Endothelial cell of umbilical vein (primary cell): Measurements from ENCODE around the gene SLC35G3. TPM values are rescaled to one million over a fixed set of nuclear protein-coding genes. Genes with fewer than 3 reads are reported as not detected.

Experiments
- BruUV-seq: library from RNA; stranded (reverse); fragments of 400-500 nt; replicated peaks from 2 replicates; lab custom pipeline; 2021; lab: Mats Ljungman, UMichigan
- CTCF ChIA-PET: fragments of 300-600, 350-600 bp; sonication (Branson Sonifier 250); formaldehyde crosslinking; loops from one replicate; lab custom pipeline; 2021; ENCODE audit warnings: antibody characterized with exemption, inconsistent platforms; lab: Charles Lee
- POLR2A ChIA-PET: fragments of 300-600, 350-600 bp; sonication (Branson Sonifier 250); formaldehyde crosslinking; loops from one replicate; lab custom pipeline; 2021; ENCODE audit warnings: antibody characterized with exemption, inconsistent platforms; lab: Charles Lee
- DNase-seq: peaks from one replicate; pipeline ENCODE4 v3.0.0-alpha.2; 2011; ENCODE audit warnings: low read depth, low spot score
- FAIRE-seq: peaks from 2 replicates; lab custom pipeline; 2011; peaks lifted over from hg19 to GRCh38; lab: Jason Lieb, UNC
- H2AFZ ChIP-seq: 2 replicates; pipeline ENCODE4 v1.6.0; 2012; ENCODE audit warnings: low read depth, low read length, control low read depth, inconsistent platforms
- H3K27ac ChIP-seq: 2 replicates; pipeline ENCODE4 v1.5.1; 2011; ENCODE audit warnings: low read depth, mild to moderate bottlenecking, control low read depth, low read length, moderate library complexity; ENCODE audit not compliant: insufficient read depth
- H3K27me3 ChIP-seq, 2 experiments: 2 replicates each; pipeline versions ENCODE4 v1.6.0 to v1.6.1; 2011; ENCODE audit warnings: low read length in 2 of 2, mixed read lengths in 1 of 2; ENCODE audit not compliant: control insufficient read depth in 2 of 2, insufficient read depth in 2 of 2
- H3K36me3 ChIP-seq, 2 experiments: 2 replicates in 1 of 2; 3 replicates in 1 of 2; pipeline ENCODE4 v1.5.1; 2011; ENCODE audit warnings: low read length in 2 of 2, mild to moderate bottlenecking in 1 of 2, moderate library complexity in 1 of 2; ENCODE audit not compliant: control insufficient read depth in 2 of 2, insufficient read depth in 2 of 2; ENCODE audit errors: extremely low read depth in 1 of 2
- H3K4me1 ChIP-seq: 3 replicates; pipeline ENCODE4 v1.5.1; 2011; ENCODE audit warnings: mild to moderate bottlenecking, low read length; ENCODE audit not compliant: control insufficient read depth, insufficient read depth; ENCODE audit errors: extremely low read depth
- H3K4me2 ChIP-seq: 2 replicates; pipeline ENCODE4 v1.6.1; 2011; ENCODE audit warnings: low read length, control low read depth, mixed read lengths; ENCODE audit not compliant: insufficient read depth
- H3K4me3 ChIP-seq, 3 experiments: fragments of 200-600 bp in 1 of 3; sonication (generic), shearing (Covaris generic) in 1 of 3; replicated peaks in 1 of 3; 2 replicates each; pipeline ENCODE4 v1.5.1; 2011 to 2016; ENCODE audit warnings: control low read depth in 3 of 3, low read length in 3 of 3, mild to moderate bottlenecking in 2 of 3, inconsistent platforms in 1 of 3, low read depth in 1 of 3, moderate library complexity in 1 of 3; ENCODE audit not compliant: insufficient read depth in 1 of 3
- H3K79me2 ChIP-seq: 2 replicates; pipeline ENCODE4 v1.6.0; 2012; ENCODE audit warnings: low read length, inconsistent platforms; ENCODE audit not compliant: control insufficient read depth, insufficient read depth
- H3K9ac ChIP-seq: replicated peaks from 2 replicates; pipeline ENCODE3; 2011; ENCODE audit warnings: low read length, control low read depth; ENCODE audit not compliant: insufficient read depth; ENCODE audit errors: extremely low read depth
- H3K9me1 ChIP-seq: replicated peaks from 3 replicates; pipeline ENCODE4 v1.6.0; 2011; ENCODE audit warnings: mild to moderate bottlenecking, low read length; ENCODE audit not compliant: control insufficient read depth, insufficient read depth; ENCODE audit errors: extremely low read depth
- H3K9me3 ChIP-seq: replicated peaks from 2 replicates; pipeline ENCODE4 v1.5.1; 2012; ENCODE audit warnings: low read length, inconsistent platforms; ENCODE audit not compliant: control insufficient read depth, insufficient read depth
- H4K20me1 ChIP-seq: replicated peaks from 2 replicates; pipeline ENCODE3; 2011; ENCODE audit warnings: mild to moderate bottlenecking, low read length; ENCODE audit not compliant: control insufficient read depth, insufficient read depth; ENCODE audit errors: extremely low read depth
- EZH2 ChIP-seq: IDR thresholded peaks from 2 replicates; pipeline ENCODE4 v1.6.1; 2012; ENCODE audit warnings: borderline replicate concordance, low read depth, mild to moderate bottlenecking, moderate library complexity, low read length, inconsistent platforms; ENCODE audit not compliant: severe bottlenecking
- GATA2 ChIP-seq: IDR thresholded peaks from 2 replicates; pipeline ENCODE4 v1.7.0; 2011; ENCODE audit warnings: low read depth, mild to moderate bottlenecking, moderate library complexity, mixed read lengths, low read length; ENCODE audit not compliant: insufficient read length, insufficient read depth
- JUN ChIP-seq: IDR thresholded peaks from 2 replicates; pipeline ENCODE4 v1.6.1; 2011; ENCODE audit warnings: borderline replicate concordance, low read depth; ENCODE audit not compliant: insufficient read length, insufficient read depth
- POLR2AphosphoS5 ChIP-seq: IDR thresholded peaks from 2 replicates; pipeline ENCODE4 v1.6.1; 2012; ENCODE audit warnings: low read depth, mild to moderate bottlenecking, control low read depth, low read length, moderate library complexity; ENCODE audit not compliant: insufficient read depth
- dilution Hi-C: fragments of 300-500 bp; cut with MboI; formaldehyde crosslinking; loops from one replicate; pipeline ENCODE4 v1.15.0; 2019; ENCODE audit warnings: low sequenced_read_pairs; ENCODE audit not compliant: extremely low pct_ligation_motif_present
- intact Hi-C: fragments of 100-400 bp; cut with micrococcal nuclease; formaldehyde crosslinking; loops from one replicate; pipeline ENCODE4 v1.10.0; 2022
- polyA plus RNA-seq, 4 experiments: library from polyadenylated mRNA; depleted of rRNA in 3 of 4; stranded (reverse) in 3 of 4; unstranded in 1 of 4; fragments of >200 nt; gene quantifications; 2 replicates each; pipeline versions ENCODE4 v1.2.1 to v1.2.3, GENCODE V29; 2011 to 2012; ENCODE audit warnings: missing spikeins in 1 of 4
- total RNA-seq: library from RNA; stranded (reverse); gene quantifications from 2 replicates; pipeline ENCODE4 v1.2.3, GENCODE V29; 2021
- TF ChIP-seq, protein P1 (sequence below): IDR thresholded peaks from 2 replicates; pipeline ENCODE4 v1.6.1; 2011; ENCODE audit not compliant: insufficient read depth, insufficient read length

The SLC35G3 gene
- total and polyA plus RNA-seq, 2 donors (not counting 3 experiments of a cell fraction or from before 2014, with no cell fraction given): not detected

- Histone ChIP-seq H3K9me1 (no peaks in the 10 kb centered on the region), H2AFZ (no peak overlapping the region), H3K4me2 (no peak overlapping the region), H3K9ac (no peak overlapping the region), H3K27ac (no peak overlapping the region), H3K9me3 (no peaks in the 10 kb centered on the region), H3K79me2 (peaks cover 2% of the 10 kb centered on the region), H3K4me1 (peaks cover 27% of the 10 kb centered on the region), H3K27me3 (peaks cover 2 to 13% of the 10 kb centered on the region in 2 experiments), H3K36me3 (no peaks in the 10 kb centered on the region), H3K4me3 (no peak overlapping the region), H4K20me1 (no peaks in the 10 kb centered on the region)
- dilution Hi-C loops: no loop called here
- CTCF ChIA-PET: interaction anchor here (1.3 to 1.8 kb wide), 2 partner anchors 27 to 298 kb away, joined by 3 to 5 read pairs; no protein-coding TSS in a partner anchor
- FAIRE-seq (no peak), DNase-seq (no peak)
- no peak for TF ChIP-seq JUN
- no peak for TF ChIP-seq GATA2
- TF ChIP-seq EZH2: no peak
- TF ChIP-seq POLR2AphosphoS5: no peak
- intact Hi-C loops: loop anchor here (5.0 to 10.0 kb wide), 6 partner anchors 69 to 986 kb away; partner anchors contain the start of genes AP2B1, CCL2, CCT6B and NLE1
- no TSS peak for BruUV-seq
- POLR2A ChIA-PET: no interaction called here
Measured at GRCh38 chr17:35240861-35241260, 46.7 kb upstream of the SLC35G3 start.

GRCh38 chr17:35239823-35240222, 45.6 kb upstream of the SLC35G3 start:
- dilution Hi-C loops: no loop called here
- Histone ChIP-seq H3K27me3 (peaks cover 4 to 22% of the 10 kb centered on the region in 2 experiments), H3K27ac (no peak overlapping the region), H3K4me3 (no peak overlapping the region), H3K9me3 (no peaks in the 10 kb centered on the region), H2AFZ (no peak overlapping the region), H4K20me1 (no peaks in the 10 kb centered on the region), H3K9ac (no peak overlapping the region), H3K36me3 (no peaks in the 10 kb centered on the region), H3K9me1 (no peaks in the 10 kb centered on the region), H3K4me1 (peaks cover 19% of the 10 kb centered on the region), H3K4me2 (no peak overlapping the region), H3K79me2 (no peaks in the 10 kb centered on the region)
- TF ChIP-seq GATA2 (no peak), POLR2AphosphoS5 (no peak)
- TF ChIP-seq, protein P1, sequence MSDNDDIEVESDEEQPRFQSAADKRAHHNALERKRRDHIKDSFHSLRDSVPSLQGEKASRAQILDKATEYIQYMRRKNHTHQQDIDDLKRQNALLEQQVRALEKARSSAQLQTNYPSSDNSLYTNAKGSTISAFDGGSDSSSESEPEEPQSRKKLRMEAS: no peak
- ChIA-PET CTCF (interaction anchor here (1.3 to 2.1 kb wide), 3 partner anchors 17 to 300 kb away, joined by 3 to 5 read pairs (median 5); no protein-coding TSS in a partner anchor), POLR2A (no interaction called here)
- intact Hi-C loops: loop anchor here (5.0 to 10.0 kb wide), 6 partner anchors 68 to 985 kb away; partner anchors contain the start of genes AP2B1, CCL2, CCT6B and NLE1
- BruUV-seq: no TSS peak
- DNase-seq (no peak), FAIRE-seq (no peak)
